Caco-2 (cell line): ENCODE measurements around the gene NSMCE3. TPM values are rescaled to one million over a fixed set of nuclear protein-coding genes. Genes with fewer than 3 reads are reported as not detected.
"Not testable (repeated sequence)": the region's sequence is repeated elsewhere in the genome, so short reads cannot be mapped to it uniquely, and the experiment has no call there.

ENCODE experiments used
- BruUV-seq: library from RNA; stranded (reverse); fragments of 400-500 nt; replicated peaks from 2 replicates; lab custom pipeline; 2021; lab: Mats Ljungman, UMichigan
- CTCF ChIA-PET: fragments of 300-600 bp; sonication (Branson Sonifier 250); formaldehyde crosslinking; loops from one replicate; lab custom pipeline; 2022; ENCODE audit warnings: antibody characterized with exemption; lab: Charles Lee
- POLR2A ChIA-PET: fragments of 300-600 bp; sonication (Branson Sonifier 250); formaldehyde crosslinking; loops from one replicate; lab custom pipeline; 2022; ENCODE audit warnings: antibody characterized with exemption; lab: Charles Lee
- DNase-seq, 2 experiments: peaks; one replicate each; pipeline versions ENCODE4 v3.0.0 to v3.0.0-alpha.2; 2020 to 2022
- H3K27me3 ChIP-seq: replicated peaks from 2 replicates; pipeline ENCODE4 v1.6.0; 2011; ENCODE audit warnings: low read length; ENCODE audit not compliant: control insufficient read depth, insufficient read depth
- H3K36me3 ChIP-seq: 2 replicates; pipeline ENCODE4 v1.5.1; 2011; ENCODE audit warnings: low read length; ENCODE audit not compliant: control insufficient read depth, insufficient read depth
- H3K4me1 ChIP-seq: fragments of 250-450 bp; sonication (Bioruptor Pico); 2 replicates; pipeline ENCODE4 v1.5.1; 2020; ENCODE audit warnings: mild to moderate bottlenecking
- H3K4me3 ChIP-seq: 2 replicates; pipeline ENCODE4 v1.5.1; 2011; ENCODE audit warnings: low read depth, mild to moderate bottlenecking, control low read depth, low read length
- H3K9me3 ChIP-seq: fragments of 250-450 bp; sonication (Bioruptor Pico); 2 replicates; pipeline ENCODE4 v1.5.1; 2020; ENCODE audit warnings: mild to moderate bottlenecking, moderate library complexity
- H3K27ac Mint-ChIP-seq: one replicate; pipeline ENCODE4 v1.8.0; 2022; ENCODE audit warnings: mixed read lengths; ENCODE audit not compliant: unreplicated experiment
- H3K27me3 Mint-ChIP-seq: one replicate; pipeline ENCODE4 v1.8.0; 2022; ENCODE audit warnings: mixed read lengths; ENCODE audit not compliant: insufficient read depth, unreplicated experiment
- H3K36me3 Mint-ChIP-seq: one replicate; pipeline ENCODE4 v1.8.0; 2022; ENCODE audit warnings: mild to moderate bottlenecking, mixed read lengths; ENCODE audit not compliant: insufficient read depth, unreplicated experiment
- H3K4me1 Mint-ChIP-seq: one replicate; pipeline ENCODE4 v1.8.0; 2022; ENCODE audit warnings: low read depth, mixed read lengths; ENCODE audit not compliant: unreplicated experiment
- H3K4me3 Mint-ChIP-seq: one replicate; pipeline ENCODE4 v1.8.0; 2022; ENCODE audit warnings: mild to moderate bottlenecking, moderate library complexity, mixed read lengths; ENCODE audit not compliant: unreplicated experiment
- H3K9me3 Mint-ChIP-seq: one replicate; pipeline ENCODE4 v1.8.0; 2022; ENCODE audit warnings: mixed read lengths; ENCODE audit not compliant: unreplicated experiment
- intact Hi-C: fragments of 100-400 bp; cut with micrococcal nuclease; formaldehyde crosslinking; loops from one replicate; pipeline ENCODE4 v1.10.0; 2022; ENCODE audit not compliant: unreplicated experiment
- total RNA-seq: library from RNA; stranded (reverse); gene quantifications from 2 replicates; pipeline ENCODE4 v1.2.3, GENCODE V29; 2022
- TF ChIP-seq, protein P1 (sequence below), 2 experiments: fragments of 200-600 bp in 1 of 2; IDR thresholded peaks; 1 replicate in 1 of 2; 2 replicates in 1 of 2; pipeline versions ENCODE4 v1.5.1 to v1.8.0; 2011 to 2022; ENCODE audit warnings: antibody characterized with exemption in 1 of 2, control low read depth in 1 of 2, inconsistent platforms in 1 of 2, low read depth in 1 of 2, low read length in 1 of 2, mild to moderate bottlenecking in 1 of 2, moderate library complexity in 1 of 2; ENCODE audit not compliant: insufficient read depth in 1 of 2, severe bottlenecking in 1 of 2, unreplicated experiment in 1 of 2

NSMCE3 gene
- total RNA-seq, 1 experiment from 2014 or later = 7.8 TPM

DNA sequence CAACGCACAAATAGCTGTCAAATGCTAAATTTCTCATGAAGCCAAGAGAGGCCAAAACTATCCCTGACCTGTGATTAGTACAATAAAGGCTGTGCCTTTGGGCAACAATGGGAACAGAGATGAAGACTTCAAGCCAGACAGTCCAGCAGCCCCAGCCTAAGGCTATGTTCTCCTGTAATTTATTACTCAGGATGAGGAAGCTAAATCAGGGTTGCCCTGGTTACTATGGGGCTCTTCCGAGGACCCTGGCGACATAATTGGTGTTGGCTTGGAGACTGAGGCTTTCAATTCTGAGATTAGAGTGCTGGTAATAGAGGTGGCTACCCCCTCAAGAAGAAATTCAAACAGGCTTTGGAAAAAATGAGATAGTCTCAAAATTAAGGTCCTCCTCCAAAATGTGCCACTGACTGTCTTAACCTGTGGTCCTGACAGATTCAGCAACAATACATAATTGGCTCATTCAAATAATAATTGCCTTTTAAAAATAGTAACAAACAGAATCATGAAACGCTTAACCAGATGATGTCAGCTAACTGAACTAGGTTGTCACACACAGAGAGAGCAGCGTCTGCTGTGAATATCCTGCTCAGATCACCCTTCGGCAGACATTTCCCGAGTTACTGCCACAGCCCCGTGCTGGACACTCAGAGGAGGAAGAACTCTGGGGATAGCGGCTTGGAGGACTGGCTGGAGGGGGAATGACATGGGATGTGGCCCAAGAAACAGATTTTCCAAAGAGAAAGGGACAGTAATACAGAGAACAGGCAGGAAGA is 43.0 kb downstream of the NSMCE3 start:
- CTCF ChIA-PET = no interaction called here
- POLR2A ChIA-PET = no interaction called here
- Mint-ChIP-seq H3K27me3 (peaks cover 12% of the 10 kb centered on the region), H3K9me3 (no peaks in the 10 kb centered on the region), H3K4me1 (no peaks in the 10 kb centered on the region), H3K4me3 (no peak overlapping the region), H3K27ac (no peak overlapping the region), H3K36me3 (no peaks in the 10 kb centered on the region)
- intact Hi-C loops = no loop called here
- Histone ChIP-seq H3K36me3 (no peaks in the 10 kb centered on the region), H3K27me3 (no peaks in the 10 kb centered on the region), H3K4me1 (no peaks in the 10 kb centered on the region), H3K9me3 (no peaks in the 10 kb centered on the region; the same call in 1 of the 2 replicates), H3K4me3 (no peak overlapping the region)
- DNase-seq = no peak
- TF ChIP-seq, protein P1, sequence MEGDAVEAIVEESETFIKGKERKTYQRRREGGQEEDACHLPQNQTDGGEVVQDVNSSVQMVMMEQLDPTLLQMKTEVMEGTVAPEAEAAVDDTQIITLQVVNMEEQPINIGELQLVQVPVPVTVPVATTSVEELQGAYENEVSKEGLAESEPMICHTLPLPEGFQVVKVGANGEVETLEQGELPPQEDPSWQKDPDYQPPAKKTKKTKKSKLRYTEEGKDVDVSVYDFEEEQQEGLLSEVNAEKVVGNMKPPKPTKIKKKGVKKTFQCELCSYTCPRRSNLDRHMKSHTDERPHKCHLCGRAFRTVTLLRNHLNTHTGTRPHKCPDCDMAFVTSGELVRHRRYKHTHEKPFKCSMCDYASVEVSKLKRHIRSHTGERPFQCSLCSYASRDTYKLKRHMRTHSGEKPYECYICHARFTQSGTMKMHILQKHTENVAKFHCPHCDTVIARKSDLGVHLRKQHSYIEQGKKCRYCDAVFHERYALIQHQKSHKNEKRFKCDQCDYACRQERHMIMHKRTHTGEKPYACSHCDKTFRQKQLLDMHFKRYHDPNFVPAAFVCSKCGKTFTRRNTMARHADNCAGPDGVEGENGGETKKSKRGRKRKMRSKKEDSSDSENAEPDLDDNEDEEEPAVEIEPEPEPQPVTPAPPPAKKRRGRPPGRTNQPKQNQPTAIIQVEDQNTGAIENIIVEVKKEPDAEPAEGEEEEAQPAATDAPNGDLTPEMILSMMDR (IDR thresholded peaks at IDR 0.05; ENCODE audit: insufficient read depth in 1 of 2, low read depth in 1 of 2, low read length in 1 of 2, severe bottlenecking in 1 of 2, unreplicated experiment in 1 of 2) = no peak
- BruUV-seq = no TSS peak

- Histone ChIP-seq H3K9me3 (no peaks in the 10 kb centered on the region; the same call in 1 of the 2 replicates), H3K36me3 (no peaks in the 10 kb centered on the region), H3K4me1 (no peaks in the 10 kb centered on the region), H3K4me3 (no peak overlapping the region), H3K27me3 (no peaks in the 10 kb centered on the region)
- POLR2A ChIA-PET = no interaction called here
- no peaks in the 10 kb centered on the region for H3K36me3 Mint-ChIP-seq
- BruUV-seq = no TSS peak
- intact Hi-C loops = no loop called here
- no peak overlapping the region for H3K4me3 Mint-ChIP-seq
- TF ChIP-seq, protein P1 (IDR thresholded peaks at IDR 0.05; ENCODE audit: insufficient read depth in 1 of 2, low read depth in 1 of 2, low read length in 1 of 2, severe bottlenecking in 1 of 2, unreplicated experiment in 1 of 2) = no peak
- H3K27ac Mint-ChIP-seq = no peak overlapping the region
- peaks cover 12% of the 10 kb centered on the region for H3K27me3 Mint-ChIP-seq
- no peaks in the 10 kb centered on the region for H3K4me1 Mint-ChIP-seq
- DNase-seq = no peak
- H3K9me3 Mint-ChIP-seq = no peaks in the 10 kb centered on the region
- CTCF ChIA-PET = no interaction called here
Observed at GRCh38 chr15:29225534-29226234, 43.9 kb downstream of the NSMCE3 start.

GRCh38 chr15:29224987-29225363 is 44.6 kb downstream of the NSMCE3 start:
- H3K9me3 Mint-ChIP-seq, H3K4me3 ChIP-seq, H3K27me3 ChIP-seq, H3K36me3 Mint-ChIP-seq, H3K4me3 Mint-ChIP-seq, H3K4me1 ChIP-seq, BruUV-seq, intact Hi-C loops, H3K4me1 Mint-ChIP-seq, DNase-seq, H3K36me3 ChIP-seq, POLR2A ChIA-PET, CTCF ChIA-PET, H3K9me3 ChIP-seq, H3K27ac Mint-ChIP-seq: not testable (repeated sequence)
- H3K27me3 Mint-ChIP-seq = peaks cover 12% of the 10 kb centered on the region

- H3K27me3 ChIP-seq, POLR2A ChIA-PET, H3K4me1 ChIP-seq, H3K36me3 ChIP-seq, BruUV-seq, H3K27ac Mint-ChIP-seq, DNase-seq, CTCF ChIA-PET, H3K9me3 ChIP-seq, H3K4me3 Mint-ChIP-seq, H3K36me3 Mint-ChIP-seq, intact Hi-C loops, H3K4me1 Mint-ChIP-seq, H3K4me3 ChIP-seq, H3K27me3 Mint-ChIP-seq, H3K9me3 Mint-ChIP-seq: not testable (repeated sequence)
Observed at GRCh38 chr15:29224235-29224986, 45.2 kb downstream of the NSMCE3 start.
